Hepatocyte (in vitro differentiated cells): Measurements from ENCODE around the gene ITPK1.

ENCODE experiments used
- CTCF ChIP-seq: fragments of 200-600 bp; sonication (generic); IDR thresholded peaks from 2 replicates; pipeline ENCODE4 v1.5.1; 2016; ENCODE audit warnings: antibody characterized with exemption, mild to moderate bottlenecking; ENCODE audit not compliant: poor library complexity
- EZH2 ChIP-seq: fragments of 200-600 bp; sonication (generic); IDR thresholded peaks from 2 replicates; pipeline ENCODE4 v1.6.1; 2016; ENCODE audit warnings: antibody characterized with exemption, mild to moderate bottlenecking, borderline replicate concordance

- TF ChIP-seq CTCF, result no peak
- TF ChIP-seq EZH2, result no peak
Observed at GRCh38 chr14:93016275-93016845, 99.4 kb downstream of the ITPK1 start.
